GM18951 (cell line): ENCODE data around the gene ANKLE2.
"Not testable (repeated sequence)": the region's sequence is repeated elsewhere in the genome, so short reads cannot be mapped to it uniquely, and the experiment has no call there.

Source experiments
- POLR2A ChIP-seq: IDR thresholded peaks from 4 replicates; pipeline ENCODE4 v1.6.1; 2011; ENCODE audit warnings: mild to moderate bottlenecking; ENCODE audit not compliant: insufficient read length, insufficient read depth; ENCODE audit errors: extremely low read depth
- in situ Hi-C: fragments of 300-500 bp; cut with MboI; formaldehyde crosslinking; loops from one replicate; pipeline ENCODE4 v1.12.0; 2022; ENCODE audit warnings: low sequenced_read_pairs, mixed read lengths, inconsistent platforms; ENCODE audit not compliant: unreplicated experiment

Gene ANKLE2

GRCh38 chr12:132761032-132761920 lies at the start of gene ANKLE2:
Gene ANKLE2 (minus strand): TSS chr12:132761832. CDS start chr12:132761798, 34 bp downstream.
- no peak for TF ChIP-seq POLR2A
- in situ Hi-C loops: no loop called here

- in situ Hi-C loops: not testable (repeated sequence)
These were observed 47.8 kb upstream of the ANKLE2 start for GRCh38 chr12:132809391-132809790.

- no peak for TF ChIP-seq POLR2A
These were observed 45.9 kb upstream of the ANKLE2 start for GRCh38 chr12:132807295-132808092.

GRCh38 chr12:132806857-132807256 lies 45.2 kb upstream of the ANKLE2 start:
- no peak for TF ChIP-seq POLR2A
- in situ Hi-C loops: no loop called here

More at GRCh38 chr12:132807295-132808092, 45.9 kb upstream of the ANKLE2 start:
- in situ Hi-C loops: no loop called here

GRCh38 chr12:132804426-132804861 lies 42.8 kb upstream of the ANKLE2 start:
- in situ Hi-C loops: no loop called here
- no peak for TF ChIP-seq POLR2A

GRCh38 chr12:132803888-132804287 lies 42.3 kb upstream of the ANKLE2 start:
- no peak for TF ChIP-seq POLR2A
- in situ Hi-C loops: no loop called here

- in situ Hi-C loops: no loop called here
- no peak for TF ChIP-seq POLR2A
These were observed 41.5 kb upstream of the ANKLE2 start for GRCh38 chr12:132803125-132803524.

GRCh38 chr12:132801741-132802140 lies 40.1 kb upstream of the ANKLE2 start:
- no peak for TF ChIP-seq POLR2A
- in situ Hi-C loops: no loop called here

GRCh38 chr12:132798836-132799235 lies 37.2 kb upstream of the ANKLE2 start:
- no peak for TF ChIP-seq POLR2A
- in situ Hi-C loops: no loop called here

- TF ChIP-seq POLR2A: no peak
- in situ Hi-C loops: no loop called here
These were observed 36.4 kb upstream of the ANKLE2 start for GRCh38 chr12:132797820-132798570.

GRCh38 chr12:132795847-132796246 lies 34.2 kb upstream of the ANKLE2 start:
- no peak for TF ChIP-seq POLR2A

GRCh38 chr12:132791940-132792339 lies 30.3 kb upstream of the ANKLE2 start:
- in situ Hi-C loops: not testable (repeated sequence)

More at GRCh38 chr12:132795847-132796246, 34.2 kb upstream of the ANKLE2 start:
- in situ Hi-C loops: no loop called here

GRCh38 chr12:132789099-132789471 lies 27.5 kb upstream of the ANKLE2 start:
- in situ Hi-C loops: no loop called here
- no peak for TF ChIP-seq POLR2A
